GM23338 (cell line): ENCODE data around the gene FLYWCH1. TPM values are rescaled to one million over a fixed set of nuclear protein-coding genes. Genes with fewer than 3 reads are reported as not detected.

ENCODE experiments used
- ATAC-seq: fragments of 200-7000 bp; cut with Tn5 transposase; 3 replicates; pipeline ENCODE4 v1.9.1; 2020
- DNase-seq: peaks from one replicate; pipeline ENCODE4 v3.0.0-alpha.2; 2015; ENCODE audit warnings: low spot score
- H2AFZ ChIP-seq: fragments of 200-600 bp; sonication (generic); 2 replicates; pipeline ENCODE4 v1.8.0; 2016; ENCODE audit warnings: antibody characterized with exemption, mild to moderate bottlenecking, moderate library complexity
- H3F3A ChIP-seq: fragments of 200-600 bp; sonication (generic); replicated peaks from 2 replicates; pipeline ENCODE4 v1.8.0; 2017; ENCODE audit warnings: antibody characterized with exemption, mixed run types, low read depth
- H3K27ac ChIP-seq: fragments of 200-600 bp; sonication (generic); 2 replicates; pipeline ENCODE4 v1.6.1; 2016; ENCODE audit warnings: low read depth
- H3K27me3 ChIP-seq: fragments of 200-600 bp; sonication (generic); 2 replicates; pipeline ENCODE4 v1.8.0; 2016; ENCODE audit warnings: mild to moderate bottlenecking, mixed run types, moderate library complexity; ENCODE audit not compliant: insufficient read depth
- H3K36me3 ChIP-seq: fragments of 200-600 bp; sonication (generic); 2 replicates; pipeline ENCODE4 v1.8.0; 2016; ENCODE audit warnings: mild to moderate bottlenecking; ENCODE audit not compliant: insufficient read depth
- H3K4me1 ChIP-seq: fragments of 200-600 bp; sonication (generic); 2 replicates; pipeline ENCODE4 v1.8.0; 2016; ENCODE audit warnings: mild to moderate bottlenecking, moderate library complexity; ENCODE audit not compliant: insufficient read depth
- H3K4me2 ChIP-seq: fragments of 200-600 bp; sonication (generic); 2 replicates; pipeline ENCODE4 v1.7.1; 2017; ENCODE audit warnings: mixed run types
- H3K4me3 ChIP-seq: fragments of 200-600 bp; sonication (generic); 2 replicates; pipeline ENCODE4 v1.6.1; 2016; ENCODE audit warnings: mixed run types
- H3K79me2 ChIP-seq: fragments of 200-600 bp; sonication (generic); replicated peaks from 2 replicates; pipeline ENCODE4 v1.8.0; 2017; ENCODE audit warnings: mild to moderate bottlenecking; ENCODE audit not compliant: insufficient read depth
- H3K9me2 ChIP-seq: fragments of 200-600 bp; sonication (generic); 2 replicates; pipeline ENCODE4 v1.8.0; 2017; ENCODE audit not compliant: insufficient read depth
- H4K20me1 ChIP-seq: fragments of 200-600 bp; sonication (generic); replicated peaks from 2 replicates; pipeline ENCODE4 v1.8.0; 2017; ENCODE audit warnings: mild to moderate bottlenecking; ENCODE audit not compliant: insufficient read depth
- H3K27ac Mint-ChIP-seq: 2 replicates; pipeline ENCODE4 v1.8.0; 2020; ENCODE audit warnings: inconsistent platforms, mild to moderate bottlenecking, moderate library complexity, mixed read lengths
- H3K27me3 Mint-ChIP-seq: 3 replicates; pipeline ENCODE4 v1.8.0; 2022; ENCODE audit warnings: low read depth, mild to moderate bottlenecking, moderate library complexity, mixed read lengths, inconsistent platforms; ENCODE audit not compliant: insufficient read depth, poor library complexity
- H3K36me3 Mint-ChIP-seq: 3 replicates; pipeline ENCODE4 v1.8.0; 2021; ENCODE audit warnings: low read depth, mild to moderate bottlenecking, inconsistent platforms, moderate library complexity, mixed read lengths
- H3K4me1 Mint-ChIP-seq: 3 replicates; pipeline ENCODE4 v1.8.0; 2020; ENCODE audit warnings: mild to moderate bottlenecking, inconsistent platforms, mixed read lengths
- H3K4me3 Mint-ChIP-seq: 3 replicates; pipeline ENCODE4 v1.8.0; 2021; ENCODE audit warnings: moderate library complexity, mild to moderate bottlenecking, inconsistent platforms, mixed read lengths
- H3K9me3 Mint-ChIP-seq: 3 replicates; pipeline ENCODE4 v1.8.0; 2020; ENCODE audit warnings: moderate library complexity, mild to moderate bottlenecking, inconsistent platforms, mixed read lengths
- CTCF ChIP-seq, 2 experiments: fragments of 200-600 bp in 1 of 2; sonication (generic) in 1 of 2; conservative IDR thresholded peaks; 2 replicates each; pipeline versions ENCODE4 v1.5.1 to v1.6.1; 2016 to 2017; ENCODE audit warnings: antibody characterized with exemption in 2 of 2, low read depth in 2 of 2, mild to moderate bottlenecking in 2 of 2, moderate library complexity in 1 of 2
- EZH2 ChIP-seq: fragments of 200-600 bp; sonication (generic); IDR thresholded peaks from one replicate; pipeline ENCODE4 v1.8.0; 2017; ENCODE audit warnings: antibody characterized with exemption, mild to moderate bottlenecking, low read depth; ENCODE audit not compliant: unreplicated experiment
- EZH2phosphoT487 ChIP-seq: fragments of 200-600 bp; sonication (generic); IDR thresholded peaks from one replicate; pipeline ENCODE4 v1.8.1; 2018; ENCODE audit warnings: antibody characterized with exemption; ENCODE audit not compliant: unreplicated experiment
- JUNB ChIP-seq: IDR thresholded peaks from one replicate; pipeline ENCODE4 v1.6.1; 2016; ENCODE audit warnings: antibody characterized with exemption; ENCODE audit not compliant: unreplicated experiment
- NANOG ChIP-seq: IDR thresholded peaks from 2 replicates; pipeline ENCODE4 v1.6.1; 2016; ENCODE audit warnings: antibody characterized with exemption, borderline replicate concordance
- POLR2AphosphoS5 ChIP-seq: IDR thresholded peaks from 2 replicates; pipeline ENCODE4 v1.6.1; 2016; ENCODE audit warnings: antibody characterized with exemption, low read depth
- STAT1 ChIP-seq: IDR thresholded peaks from one replicate; pipeline ENCODE4 v1.6.1; 2016; ENCODE audit warnings: antibody characterized with exemption; ENCODE audit not compliant: unreplicated experiment
- ZNF114 ChIP-seq: fragments of 250-450 bp; sonication (Bioruptor Pico); IDR thresholded peaks from 2 replicates; pipeline ENCODE4 v1.5.0; 2020; ENCODE audit warnings: mild to moderate bottlenecking, moderate library complexity
- polyA plus RNA-seq: library from polyadenylated mRNA; unstranded; fragments of >200 nt; fragmentation: Nextera tagmentation; extraction: Ambion mirVana; gene quantifications from 2 replicates; pipeline ENCODE4 v1.2.1, GENCODE V29; 2016
- total RNA-seq: library from RNA; depleted of rRNA; stranded (reverse); fragments of >200 nt; shearing (Covaris generic); gene quantifications from 2 replicates; pipeline ENCODE4 v1.2.3, GENCODE V29; 2014
- TF ChIP-seq, protein P1 (sequence below): IDR thresholded peaks from one replicate; pipeline ENCODE4 v1.6.1; 2018; ENCODE audit warnings: antibody characterized with exemption; ENCODE audit not compliant: unreplicated experiment
- TF ChIP-seq, protein P2 (sequence below): IDR thresholded peaks from 2 replicates; pipeline ENCODE4 v1.6.1; 2016; ENCODE audit warnings: antibody characterized with exemption
- TF ChIP-seq, protein P3 (sequence below): fragments of 250-450 bp; sonication (Bioruptor Pico); IDR thresholded peaks from 2 replicates; pipeline ENCODE4 v1.5.0; 2020; ENCODE audit warnings: mild to moderate bottlenecking, moderate library complexity

Gene FLYWCH1
- total and polyA plus RNA-seq, 2 experiments from 2014 or later = 6.0 to 29.3 TPM

- TF ChIP-seq, protein P1, sequence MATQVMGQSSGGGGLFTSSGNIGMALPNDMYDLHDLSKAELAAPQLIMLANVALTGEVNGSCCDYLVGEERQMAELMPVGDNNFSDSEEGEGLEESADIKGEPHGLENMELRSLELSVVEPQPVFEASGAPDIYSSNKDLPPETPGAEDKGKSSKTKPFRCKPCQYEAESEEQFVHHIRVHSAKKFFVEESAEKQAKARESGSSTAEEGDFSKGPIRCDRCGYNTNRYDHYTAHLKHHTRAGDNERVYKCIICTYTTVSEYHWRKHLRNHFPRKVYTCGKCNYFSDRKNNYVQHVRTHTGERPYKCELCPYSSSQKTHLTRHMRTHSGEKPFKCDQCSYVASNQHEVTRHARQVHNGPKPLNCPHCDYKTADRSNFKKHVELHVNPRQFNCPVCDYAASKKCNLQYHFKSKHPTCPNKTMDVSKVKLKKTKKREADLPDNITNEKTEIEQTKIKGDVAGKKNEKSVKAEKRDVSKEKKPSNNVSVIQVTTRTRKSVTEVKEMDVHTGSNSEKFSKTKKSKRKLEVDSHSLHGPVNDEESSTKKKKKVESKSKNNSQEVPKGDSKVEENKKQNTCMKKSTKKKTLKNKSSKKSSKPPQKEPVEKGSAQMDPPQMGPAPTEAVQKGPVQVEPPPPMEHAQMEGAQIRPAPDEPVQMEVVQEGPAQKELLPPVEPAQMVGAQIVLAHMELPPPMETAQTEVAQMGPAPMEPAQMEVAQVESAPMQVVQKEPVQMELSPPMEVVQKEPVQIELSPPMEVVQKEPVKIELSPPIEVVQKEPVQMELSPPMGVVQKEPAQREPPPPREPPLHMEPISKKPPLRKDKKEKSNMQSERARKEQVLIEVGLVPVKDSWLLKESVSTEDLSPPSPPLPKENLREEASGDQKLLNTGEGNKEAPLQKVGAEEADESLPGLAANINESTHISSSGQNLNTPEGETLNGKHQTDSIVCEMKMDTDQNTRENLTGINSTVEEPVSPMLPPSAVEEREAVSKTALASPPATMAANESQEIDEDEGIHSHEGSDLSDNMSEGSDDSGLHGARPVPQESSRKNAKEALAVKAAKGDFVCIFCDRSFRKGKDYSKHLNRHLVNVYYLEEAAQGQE = no peak
- TF ChIP-seq JUNB (no peak), EZH2 (no peak), POLR2AphosphoS5 (no peak; the same call in 1 of the 2 replicates), CTCF (conservative IDR thresholded peaks at IDR 0.05; ENCODE audit: low read depth in 2 of 2) (no peak), ZNF114 (CRISPR knock-in tag) (no peak), STAT1 (no peak)
- TF ChIP-seq, protein P2, sequence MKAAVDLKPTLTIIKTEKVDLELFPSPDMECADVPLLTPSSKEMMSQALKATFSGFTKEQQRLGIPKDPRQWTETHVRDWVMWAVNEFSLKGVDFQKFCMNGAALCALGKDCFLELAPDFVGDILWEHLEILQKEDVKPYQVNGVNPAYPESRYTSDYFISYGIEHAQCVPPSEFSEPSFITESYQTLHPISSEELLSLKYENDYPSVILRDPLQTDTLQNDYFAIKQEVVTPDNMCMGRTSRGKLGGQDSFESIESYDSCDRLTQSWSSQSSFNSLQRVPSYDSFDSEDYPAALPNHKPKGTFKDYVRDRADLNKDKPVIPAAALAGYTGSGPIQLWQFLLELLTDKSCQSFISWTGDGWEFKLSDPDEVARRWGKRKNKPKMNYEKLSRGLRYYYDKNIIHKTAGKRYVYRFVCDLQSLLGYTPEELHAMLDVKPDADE = no peak
Observed at GRCh38 chr16:2955779-2956578, 44.2 kb downstream of the FLYWCH1 start (continued).

DNA sequence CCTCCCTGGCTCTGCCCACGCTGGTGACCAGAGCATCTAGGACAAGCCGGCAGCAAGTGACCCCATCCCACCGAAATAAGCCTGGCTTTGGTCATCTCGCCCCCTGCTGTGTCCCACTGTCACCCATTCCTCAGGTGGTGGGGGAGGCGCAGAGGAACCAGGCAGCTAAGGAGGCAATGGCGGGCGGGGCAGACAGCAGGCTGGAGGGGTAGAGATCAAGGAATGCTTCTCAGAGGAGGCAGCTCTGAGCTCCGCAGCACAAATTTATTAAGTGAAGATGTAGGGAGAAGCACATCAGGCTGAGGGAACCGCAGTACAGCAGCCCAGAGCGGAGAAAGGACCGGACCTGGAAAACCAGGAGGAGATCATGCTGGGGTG is 44.8 kb downstream of the FLYWCH1 start:
- Histone ChIP-seq H2AFZ (peak overlapping the region; percentile 76; the same call in 1 of the 2 replicates), H3K79me2 (no peaks in the 10 kb centered on the region), H3F3A (0 out of 2 replicates have a peak, but pooled peaks cover 9% of the 10 kb centered on the region), H3K4me3 (no peak overlapping the region; the same call in 1 of the 2 replicates), H3K27me3 (no peaks in the 10 kb centered on the region), H3K4me1 (peaks cover 20% of the 10 kb centered on the region; the same call in 1 of the 2 replicates), H3K36me3 (no peaks in the 10 kb centered on the region), H3K9me2 (no peaks in the 10 kb centered on the region), H3K27ac (no peak overlapping the region), H3K4me2 (peak overlapping the region; percentile 72), H4K20me1 (no peaks in the 10 kb centered on the region)
- Mint-ChIP-seq H3K36me3 (no peaks in the 10 kb centered on the region), H3K9me3 (no peaks in the 10 kb centered on the region), H3K27ac (no peak overlapping the region), H3K4me3 (peak overlapping the region; percentile 8; the same call in 1 of the 3 replicates), H3K27me3 (peaks cover 13% of the 10 kb centered on the region), H3K4me1 (peaks cover 22% of the 10 kb centered on the region)
- ATAC-seq = no peak
- DNase-seq = no peak
- TF ChIP-seq STAT1 (no peak), EZH2 (no peak), NANOG (no peak), EZH2phosphoT487 (no peak), JUNB (no peak), ZNF114 (CRISPR knock-in tag) (no peak)
- TF ChIP-seq, protein P3, sequence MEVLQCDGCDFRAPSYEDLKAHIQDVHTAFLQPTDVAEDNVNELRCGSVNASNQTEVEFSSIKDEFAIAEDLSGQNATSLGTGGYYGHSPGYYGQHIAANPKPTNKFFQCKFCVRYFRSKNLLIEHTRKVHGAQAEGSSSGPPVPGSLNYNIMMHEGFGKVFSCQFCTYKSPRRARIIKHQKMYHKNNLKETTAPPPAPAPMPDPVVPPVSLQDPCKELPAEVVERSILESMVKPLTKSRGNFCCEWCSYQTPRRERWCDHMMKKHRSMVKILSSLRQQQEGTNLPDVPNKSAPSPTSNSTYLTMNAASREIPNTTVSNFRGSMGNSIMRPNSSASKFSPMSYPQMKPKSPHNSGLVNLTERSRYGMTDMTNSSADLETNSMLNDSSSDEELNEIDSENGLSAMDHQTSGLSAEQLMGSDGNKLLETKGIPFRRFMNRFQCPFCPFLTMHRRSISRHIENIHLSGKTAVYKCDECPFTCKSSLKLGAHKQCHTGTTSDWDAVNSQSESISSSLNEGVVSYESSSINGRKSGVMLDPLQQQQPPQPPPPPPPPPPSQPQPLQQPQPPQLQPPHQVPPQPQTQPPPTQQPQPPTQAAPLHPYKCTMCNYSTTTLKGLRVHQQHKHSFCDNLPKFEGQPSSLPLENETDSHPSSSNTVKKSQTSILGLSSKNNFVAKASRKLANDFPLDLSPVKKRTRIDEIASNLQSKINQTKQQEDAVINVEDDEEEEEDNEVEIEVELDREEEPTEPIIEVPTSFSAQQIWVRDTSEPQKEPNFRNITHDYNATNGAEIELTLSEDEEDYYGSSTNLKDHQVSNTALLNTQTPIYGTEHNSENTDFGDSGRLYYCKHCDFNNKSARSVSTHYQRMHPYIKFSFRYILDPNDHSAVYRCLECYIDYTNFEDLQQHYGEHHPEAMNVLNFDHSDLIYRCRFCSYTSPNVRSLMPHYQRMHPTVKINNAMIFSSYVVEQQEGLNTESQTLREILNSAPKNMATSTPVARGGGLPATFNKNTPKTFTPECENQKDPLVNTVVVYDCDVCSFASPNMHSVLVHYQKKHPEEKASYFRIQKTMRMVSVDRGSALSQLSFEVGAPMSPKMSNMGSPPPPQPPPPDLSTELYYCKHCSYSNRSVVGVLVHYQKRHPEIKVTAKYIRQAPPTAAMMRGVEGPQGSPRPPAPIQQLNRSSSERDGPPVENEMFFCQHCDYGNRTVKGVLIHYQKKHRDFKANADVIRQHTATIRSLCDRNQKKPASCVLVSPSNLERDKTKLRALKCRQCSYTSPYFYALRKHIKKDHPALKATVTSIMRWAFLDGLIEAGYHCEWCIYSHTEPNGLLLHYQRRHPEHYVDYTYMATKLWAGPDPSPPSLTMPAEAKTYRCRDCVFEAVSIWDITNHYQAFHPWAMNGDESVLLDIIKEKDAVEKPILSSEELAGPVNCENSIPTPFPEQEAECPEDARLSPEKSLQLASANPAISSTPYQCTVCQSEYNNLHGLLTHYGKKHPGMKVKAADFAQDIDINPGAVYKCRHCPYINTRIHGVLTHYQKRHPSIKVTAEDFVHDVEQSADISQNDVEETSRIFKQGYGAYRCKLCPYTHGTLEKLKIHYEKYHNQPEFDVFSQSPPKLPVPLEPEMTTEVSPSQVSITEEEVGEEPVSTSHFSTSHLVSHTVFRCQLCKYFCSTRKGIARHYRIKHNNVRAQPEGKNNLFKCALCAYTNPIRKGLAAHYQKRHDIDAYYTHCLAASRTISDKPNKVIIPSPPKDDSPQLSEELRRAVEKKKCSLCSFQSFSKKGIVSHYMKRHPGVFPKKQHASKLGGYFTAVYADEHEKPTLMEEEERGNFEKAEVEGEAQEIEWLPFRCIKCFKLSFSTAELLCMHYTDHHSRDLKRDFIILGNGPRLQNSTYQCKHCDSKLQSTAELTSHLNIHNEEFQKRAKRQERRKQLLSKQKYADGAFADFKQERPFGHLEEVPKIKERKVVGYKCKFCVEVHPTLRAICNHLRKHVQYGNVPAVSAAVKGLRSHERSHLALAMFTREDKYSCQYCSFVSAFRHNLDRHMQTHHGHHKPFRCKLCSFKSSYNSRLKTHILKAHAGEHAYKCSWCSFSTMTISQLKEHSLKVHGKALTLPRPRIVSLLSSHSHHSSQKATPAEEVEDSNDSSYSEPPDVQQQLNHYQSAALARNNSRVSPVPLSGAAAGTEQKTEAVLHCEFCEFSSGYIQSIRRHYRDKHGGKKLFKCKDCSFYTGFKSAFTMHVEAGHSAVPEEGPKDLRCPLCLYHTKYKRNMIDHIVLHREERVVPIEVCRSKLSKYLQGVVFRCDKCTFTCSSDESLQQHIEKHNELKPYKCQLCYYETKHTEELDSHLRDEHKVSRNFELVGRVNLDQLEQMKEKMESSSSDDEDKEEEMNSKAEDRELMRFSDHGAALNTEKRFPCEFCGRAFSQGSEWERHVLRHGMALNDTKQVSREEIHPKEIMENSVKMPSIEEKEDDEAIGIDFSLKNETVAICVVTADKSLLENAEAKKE (CRISPR knock-in tag) = no peak
